Kidney (tissue), 14 donors: ENCODE data around the gene RAC3. TPM values are rescaled to one million over a fixed set of nuclear protein-coding genes. Genes with fewer than 3 reads are reported as not detected.

Experiments used
- DNase-seq, 5 donors: peaks; one replicate each; pipeline ENCODE4 v3.0.0-alpha.2; 2013 to 2020
- FAIRE-seq: peaks from 2 replicates; lab custom pipeline; 2012; peaks lifted over from hg19 to GRCh38; lab: Jason Lieb, UNC
- H3K27ac ChIP-seq, 2 donors: one replicate each; pipeline ENCODE4 v1.7.0; 2013; ENCODE audit warnings: low read depth in 2 of 2, low read length in 2 of 2, inconsistent platforms in 1 of 2
- H3K27me3 ChIP-seq: one replicate; pipeline ENCODE4 v1.7.1; 2013; ENCODE audit warnings: low read length, inconsistent platforms; ENCODE audit not compliant: control insufficient read depth, insufficient read depth
- H3K36me3 ChIP-seq, 3 donors: one replicate each; pipeline versions ENCODE4 v1.7.0 to v1.7.1; 2013; ENCODE audit warnings: low read length in 3 of 3, control low read depth in 1 of 3, inconsistent platforms in 1 of 3; ENCODE audit not compliant: insufficient read depth in 3 of 3, control insufficient read depth in 2 of 3
- H3K4me1 ChIP-seq, 3 donors: one replicate each; pipeline versions ENCODE4 v1.7.0 to v1.7.1; 2013; ENCODE audit warnings: low read length in 3 of 3, inconsistent platforms in 1 of 3, low read depth in 1 of 3; ENCODE audit not compliant: control insufficient read depth in 2 of 3, insufficient read depth in 2 of 3
- H3K4me3 ChIP-seq, 3 donors: one replicate each; pipeline versions ENCODE4 v1.7.0 to v1.8.1; 2013; ENCODE audit warnings: low read length in 3 of 3, control low read depth in 1 of 3, inconsistent platforms in 1 of 3
- H3K9ac ChIP-seq, 3 donors: one replicate each; pipeline versions ENCODE4 v1.7.0 to v1.7.1; 2013; ENCODE audit warnings: low read length in 3 of 3, control low read depth in 1 of 3, inconsistent platforms in 1 of 3
- H3K9me3 ChIP-seq, 3 donors: one replicate each; pipeline versions ENCODE4 v1.7.0 to v1.7.1; 2013; ENCODE audit warnings: low read length in 3 of 3, control low read depth in 1 of 3, inconsistent platforms in 1 of 3; ENCODE audit not compliant: control insufficient read depth in 2 of 3, insufficient read depth in 1 of 3
- intact Hi-C: fragments of 100-400 bp; cut with DNase I; formaldehyde crosslinking; loops from one replicate; pipeline ENCODE4 v1.11.1; 2022
- polyA plus RNA-seq: library from polyadenylated mRNA; stranded (reverse); fragments of 350-450 nt; fragmentation: Illumina TruSeq; extraction: RNeasy Lipid Tissue Mini Kit (QIAGEN cat#74804); gene quantifications from one replicate; pipeline ENCODE4 v1.2.3, GENCODE V29; 2014; ENCODE audit warnings: low read depth, low replicate concordance; ENCODE audit not compliant: insufficient read depth
- total RNA-seq: library from RNA; stranded (reverse); fragmentation: NEBNext Ultra II Directional; extraction: Animal tissue kit (Norgen Biotek cat#: 25700); gene quantifications from one replicate; pipeline ENCODE4 v1.2.1, GENCODE V29; 2021
- TF ChIP-seq, protein P1 (sequence below): IDR thresholded peaks from 3 replicates; pipeline ENCODE4 v1.5.1; 2012; ENCODE audit warnings: mild to moderate bottlenecking, moderate library complexity, borderline replicate concordance; ENCODE audit not compliant: insufficient read depth; ENCODE audit errors: extremely low read depth
- donor health status: control.
- donor health status: control.
- donor health status: control.
- donor health status: control.
- donor health status: control.
- donor health status: DM: yes; HTN: yes; CAD: no.
- donor health status: Normal renal cell carcinoma (clear cell type).

Gene RAC3
- total and polyA plus RNA-seq, 2 donors from 2014 or later = 2.6 to 13.1 TPM

- TF ChIP-seq, protein P1, sequence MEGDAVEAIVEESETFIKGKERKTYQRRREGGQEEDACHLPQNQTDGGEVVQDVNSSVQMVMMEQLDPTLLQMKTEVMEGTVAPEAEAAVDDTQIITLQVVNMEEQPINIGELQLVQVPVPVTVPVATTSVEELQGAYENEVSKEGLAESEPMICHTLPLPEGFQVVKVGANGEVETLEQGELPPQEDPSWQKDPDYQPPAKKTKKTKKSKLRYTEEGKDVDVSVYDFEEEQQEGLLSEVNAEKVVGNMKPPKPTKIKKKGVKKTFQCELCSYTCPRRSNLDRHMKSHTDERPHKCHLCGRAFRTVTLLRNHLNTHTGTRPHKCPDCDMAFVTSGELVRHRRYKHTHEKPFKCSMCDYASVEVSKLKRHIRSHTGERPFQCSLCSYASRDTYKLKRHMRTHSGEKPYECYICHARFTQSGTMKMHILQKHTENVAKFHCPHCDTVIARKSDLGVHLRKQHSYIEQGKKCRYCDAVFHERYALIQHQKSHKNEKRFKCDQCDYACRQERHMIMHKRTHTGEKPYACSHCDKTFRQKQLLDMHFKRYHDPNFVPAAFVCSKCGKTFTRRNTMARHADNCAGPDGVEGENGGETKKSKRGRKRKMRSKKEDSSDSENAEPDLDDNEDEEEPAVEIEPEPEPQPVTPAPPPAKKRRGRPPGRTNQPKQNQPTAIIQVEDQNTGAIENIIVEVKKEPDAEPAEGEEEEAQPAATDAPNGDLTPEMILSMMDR = peak; percentile 46
- no peak overlapping the region for H3K9ac ChIP-seq
- no peaks in the 10 kb centered on the region for H3K9me3 ChIP-seq
- H3K36me3 ChIP-seq = no peaks in the 10 kb centered on the region
- no peak overlapping the region for H3K27ac ChIP-seq
- intact Hi-C loops = loop anchor here (10.0 kb wide), 1 partner anchor 55 kb away; the partner anchor contains the start of gene NOTUM
- H3K27me3 ChIP-seq = no peaks in the 10 kb centered on the region
- peaks cover 0 to 22% (median 6%) of the 10 kb centered on the region in 3 donors for H3K4me1 ChIP-seq
- peak in 3 of 5 donors; percentile 51 to 84 (median 55) for DNase-seq
- FAIRE-seq = no peak
- H3K4me3 ChIP-seq = no peak overlapping the region
Measured at GRCh38 chr17:82019690-82020571, 11.5 kb upstream of the RAC3 start.

GRCh38 chr17:82020572-82021106, 10.8 kb upstream of the RAC3 start:
- FAIRE-seq (no peak), DNase-seq (no peak)
- Histone ChIP-seq H3K9me3 (no peaks in the 10 kb centered on the region), H3K27ac (no peak overlapping the region), H3K9ac (no peak overlapping the region), H3K36me3 (no peaks in the 10 kb centered on the region), H3K4me1 (peaks cover 0 to 22% (median 6%) of the 10 kb centered on the region in 3 donors), H3K27me3 (no peaks in the 10 kb centered on the region), H3K4me3 (no peak overlapping the region)
- intact Hi-C loops = no loop called here
- TF ChIP-seq, protein P1 = no peak

DNA sequence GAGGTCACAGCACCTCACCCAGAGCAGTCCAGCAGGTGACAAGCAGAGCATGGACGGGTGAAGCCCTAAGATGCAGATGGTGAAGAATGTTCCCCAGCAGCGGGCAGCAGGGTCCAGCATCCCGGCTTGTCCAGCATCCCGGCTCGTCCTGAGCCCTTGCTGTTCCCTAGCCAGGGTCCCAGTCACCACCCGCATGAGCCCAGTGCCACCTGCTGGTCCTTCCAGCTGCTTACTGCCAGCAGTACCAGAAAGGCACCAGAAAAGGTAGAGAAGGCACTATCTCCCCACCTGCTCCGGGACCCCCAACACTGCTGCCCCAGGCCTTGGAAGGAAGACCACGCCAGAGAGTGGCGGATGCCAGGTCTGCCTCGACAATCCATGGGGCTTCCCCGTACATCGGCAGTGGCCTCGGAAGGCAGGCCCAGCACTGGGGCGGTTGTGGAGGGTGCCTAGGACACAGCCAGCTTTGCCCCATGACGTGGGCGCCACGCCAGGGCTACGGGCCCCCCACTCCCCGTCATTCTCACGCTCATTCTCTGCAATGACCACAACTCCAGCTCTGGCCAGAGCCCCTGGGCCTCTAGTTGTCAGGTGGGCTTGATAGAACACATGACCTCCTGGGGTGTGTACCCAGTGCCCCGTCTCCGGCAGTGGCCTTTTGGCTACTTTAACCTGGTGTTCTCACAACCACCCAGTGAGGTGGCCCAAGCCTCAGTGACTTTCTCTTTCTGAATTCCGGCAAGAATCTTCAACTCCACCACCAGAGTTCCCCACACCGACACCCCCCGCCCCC, 10.2 kb upstream of the RAC3 start:
- peaks cover 0 to 24% (median 6%) of the 10 kb centered on the region in 3 donors for H3K4me1 ChIP-seq
- H3K9me3 ChIP-seq = no peaks in the 10 kb centered on the region
- TF ChIP-seq, protein P1 = peak; percentile 80
- H3K4me3 ChIP-seq = peak overlapping the region in 1 of 3 donors; percentile 70
- no peaks in the 10 kb centered on the region for H3K27me3 ChIP-seq
- no peak overlapping the region for H3K27ac ChIP-seq
- intact Hi-C loops = no loop called here
- FAIRE-seq = no peak
- no peaks in the 10 kb centered on the region for H3K36me3 ChIP-seq
- DNase-seq = peak in 3 of 5 donors; percentile 87 to 89 (median 88)
- peak overlapping the region in 1 of 3 donors; percentile 71 for H3K9ac ChIP-seq
